DOHH2 (cell line): ENCODE results near the gene TSSK1B.

Source experiments
- H3F3A ChIP-seq: fragments of 200-600 bp; sonication (generic), shearing (Covaris generic); 2 replicates; pipeline ENCODE4 v1.6.0; 2016; ENCODE audit warnings: antibody characterized with exemption, mild to moderate bottlenecking; ENCODE audit not compliant: control insufficient read depth, insufficient read depth
- H3K27ac ChIP-seq: fragments of 200-600 bp; sonication (generic); 2 replicates; pipeline ENCODE4 v1.5.1; 2014; ENCODE audit warnings: low read depth, mild to moderate bottlenecking, low read length, moderate library complexity
- H3K27me3 ChIP-seq: fragments of 200-600 bp; sonication (generic); 2 replicates; pipeline ENCODE4 v1.6.1; 2014; ENCODE audit warnings: mild to moderate bottlenecking, low read length, mixed read lengths; ENCODE audit not compliant: control insufficient read depth
- H3K36me3 ChIP-seq: fragments of 200-600 bp; sonication (generic); 2 replicates; pipeline ENCODE4 v1.6.1; 2014; ENCODE audit warnings: mild to moderate bottlenecking, low read length, moderate library complexity, mixed read lengths; ENCODE audit not compliant: control insufficient read depth
- H3K4me1 ChIP-seq: fragments of 200-600 bp; sonication (generic); 2 replicates; pipeline ENCODE4 v1.6.1; 2014; ENCODE audit warnings: mild to moderate bottlenecking, low read length, mixed read lengths; ENCODE audit not compliant: control insufficient read depth
- H3K4me2 ChIP-seq: fragments of 200-600 bp; sonication (generic); 2 replicates; pipeline ENCODE4 v1.6.0; 2014; ENCODE audit warnings: mild to moderate bottlenecking, low read length, moderate library complexity
- H3K4me3 ChIP-seq: fragments of 200-600 bp; sonication (generic); 2 replicates; pipeline ENCODE4 v1.5.1; 2014; ENCODE audit warnings: mild to moderate bottlenecking, low read length, mixed read lengths
- H3K79me2 ChIP-seq: fragments of 200-600 bp; sonication (generic); 2 replicates; pipeline ENCODE4 v1.6.1; 2014; ENCODE audit warnings: mild to moderate bottlenecking, low read length, mixed read lengths; ENCODE audit not compliant: control insufficient read depth
- H3K9me2 ChIP-seq: fragments of 200-600 bp; sonication (generic); replicated peaks from 2 replicates; pipeline ENCODE4 v1.6.1; 2014; ENCODE audit warnings: mild to moderate bottlenecking, low read length, mixed read lengths; ENCODE audit not compliant: control insufficient read depth
- H3K9me3 ChIP-seq: fragments of 200-600 bp; sonication (generic); 2 replicates; pipeline ENCODE4 v1.6.1; 2014; ENCODE audit warnings: antibody characterized with exemption, low read length, mixed read lengths; ENCODE audit not compliant: control insufficient read depth, insufficient read depth
- H4K20me1 ChIP-seq: fragments of 200-600 bp; sonication (generic); 2 replicates; pipeline ENCODE4 v1.6.0; 2014; ENCODE audit warnings: low read depth, mild to moderate bottlenecking, antibody characterized with exemption, low read length, moderate library complexity; ENCODE audit not compliant: control insufficient read depth, insufficient read depth
- EZH2phosphoT487 ChIP-seq: fragments of 200-600 bp; sonication (generic); IDR thresholded peaks from 2 replicates; pipeline ENCODE4 v1.6.1; 2017; ENCODE audit warnings: borderline replicate concordance, mild to moderate bottlenecking, antibody characterized with exemption, low read length, moderate library complexity, mixed read lengths
- TF ChIP-seq, protein P1 (sequence below): fragments of 200-600 bp; sonication (generic); IDR thresholded peaks from one replicate; pipeline ENCODE4 v1.5.1; 2014; ENCODE audit warnings: antibody characterized with exemption, mild to moderate bottlenecking, low read depth, low read length; ENCODE audit not compliant: poor library complexity, severe bottlenecking

Gene TSSK1B

DNA sequence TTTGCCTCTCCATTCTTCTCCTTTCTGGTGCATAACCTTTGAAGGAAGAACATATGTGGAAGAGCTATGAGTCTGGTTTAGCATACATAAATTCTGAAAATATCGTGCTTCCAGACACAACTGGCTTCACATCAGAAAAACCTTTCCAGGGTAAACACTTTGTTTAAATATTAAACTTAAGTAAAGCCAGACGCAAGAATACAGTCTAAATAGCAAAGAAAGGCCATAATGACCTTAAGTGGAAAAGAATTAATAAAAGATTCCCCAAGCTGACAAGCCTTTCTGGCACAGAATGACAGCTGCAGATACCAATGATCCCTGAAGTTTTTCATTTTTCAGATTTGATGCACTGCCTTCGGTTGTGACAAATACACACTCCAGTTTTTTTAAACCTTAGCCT, 13.5 kb upstream of the TSSK1B start:
- H3K9me3 ChIP-seq, result no peaks in the 10 kb centered on the region; the same call in 1 of the 2 replicates
- no peaks in the 10 kb centered on the region for H3K4me1 ChIP-seq
- no peaks in the 10 kb centered on the region for H3K79me2 ChIP-seq
- no peak overlapping the region for H3K4me3 ChIP-seq
- H3K9me2 ChIP-seq, result no peaks in the 10 kb centered on the region
- TF ChIP-seq, protein P1, sequence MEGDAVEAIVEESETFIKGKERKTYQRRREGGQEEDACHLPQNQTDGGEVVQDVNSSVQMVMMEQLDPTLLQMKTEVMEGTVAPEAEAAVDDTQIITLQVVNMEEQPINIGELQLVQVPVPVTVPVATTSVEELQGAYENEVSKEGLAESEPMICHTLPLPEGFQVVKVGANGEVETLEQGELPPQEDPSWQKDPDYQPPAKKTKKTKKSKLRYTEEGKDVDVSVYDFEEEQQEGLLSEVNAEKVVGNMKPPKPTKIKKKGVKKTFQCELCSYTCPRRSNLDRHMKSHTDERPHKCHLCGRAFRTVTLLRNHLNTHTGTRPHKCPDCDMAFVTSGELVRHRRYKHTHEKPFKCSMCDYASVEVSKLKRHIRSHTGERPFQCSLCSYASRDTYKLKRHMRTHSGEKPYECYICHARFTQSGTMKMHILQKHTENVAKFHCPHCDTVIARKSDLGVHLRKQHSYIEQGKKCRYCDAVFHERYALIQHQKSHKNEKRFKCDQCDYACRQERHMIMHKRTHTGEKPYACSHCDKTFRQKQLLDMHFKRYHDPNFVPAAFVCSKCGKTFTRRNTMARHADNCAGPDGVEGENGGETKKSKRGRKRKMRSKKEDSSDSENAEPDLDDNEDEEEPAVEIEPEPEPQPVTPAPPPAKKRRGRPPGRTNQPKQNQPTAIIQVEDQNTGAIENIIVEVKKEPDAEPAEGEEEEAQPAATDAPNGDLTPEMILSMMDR, result no peak
- no peak for TF ChIP-seq EZH2phosphoT487
- H3F3A ChIP-seq, result no peaks in the 10 kb centered on the region
- H3K4me2 ChIP-seq, result no peak overlapping the region
- no peak overlapping the region for H3K27ac ChIP-seq
- no peaks in the 10 kb centered on the region for H4K20me1 ChIP-seq
- no peaks in the 10 kb centered on the region for H3K36me3 ChIP-seq
- H3K27me3 ChIP-seq, result no peaks in the 10 kb centered on the region

GRCh38 chr5:113447498-113448050, 12.8 kb upstream of the TSSK1B start:
- H3K36me3 ChIP-seq, result no peaks in the 10 kb centered on the region
- H3F3A ChIP-seq, result no peaks in the 10 kb centered on the region
- H3K4me3 ChIP-seq, result no peak overlapping the region
- TF ChIP-seq, protein P1, result no peak
- H3K4me2 ChIP-seq, result no peak overlapping the region
- H3K79me2 ChIP-seq, result no peaks in the 10 kb centered on the region
- no peaks in the 10 kb centered on the region; the same call in 1 of the 2 replicates for H3K9me3 ChIP-seq
- H3K27ac ChIP-seq, result no peak overlapping the region
- no peaks in the 10 kb centered on the region for H3K9me2 ChIP-seq
- no peaks in the 10 kb centered on the region for H3K27me3 ChIP-seq
- H4K20me1 ChIP-seq, result no peaks in the 10 kb centered on the region
- no peaks in the 10 kb centered on the region for H3K4me1 ChIP-seq

GRCh38 chr5:113446358-113446927, 11.7 kb upstream of the TSSK1B start:
- TF ChIP-seq, protein P1, result no peak
- TF ChIP-seq EZH2phosphoT487, result no peak
- Histone ChIP-seq H3K4me2 (no peak overlapping the region), H3K79me2 (no peaks in the 10 kb centered on the region), H3K4me1 (no peaks in the 10 kb centered on the region), H4K20me1 (no peaks in the 10 kb centered on the region), H3K27ac (no peak overlapping the region), H3F3A (no peaks in the 10 kb centered on the region), H3K4me3 (no peak overlapping the region), H3K36me3 (no peaks in the 10 kb centered on the region), H3K27me3 (no peaks in the 10 kb centered on the region), H3K9me3 (no peaks in the 10 kb centered on the region; the same call in 1 of the 2 replicates), H3K9me2 (no peaks in the 10 kb centered on the region)
